HepG2 (cell line): Measurements from ENCODE around the gene ZNF451. TPM values are rescaled to one million over a fixed set of nuclear protein-coding genes. Genes with fewer than 3 reads are reported as not detected.

ENCODE experiments used
- AKAP8 ChIP-seq: sonication (generic); formaldehyde crosslinking; IDR thresholded peaks from 2 replicates; pipeline ENCODE4 v1.5.1; 2020; ENCODE audit warnings: mild to moderate bottlenecking, missing genetic modification reagents
- FOXA1 ChIP-seq, 2 experiments: fragments of 450-650 bp in 1 of 2; sonication (generic) in 1 of 2; formaldehyde crosslinking in 1 of 2; IDR thresholded peaks; 2 replicates each; pipeline versions ENCODE4 v1.4.0 to v1.6.1; 2016 to 2020; ENCODE audit warnings: missing genetic modification reagents in 1 of 2
- PAF1 ChIP-seq: IDR thresholded peaks from 2 replicates; pipeline ENCODE4 v1.6.1; 2016; ENCODE audit warnings: missing genetic modification reagents, missing compliant biosample characterization
- PAXIP1 ChIP-seq: sonication (generic); formaldehyde crosslinking; conservative IDR thresholded peaks from 2 replicates; pipeline ENCODE4 v1.4.0; 2020; ENCODE audit warnings: mild to moderate bottlenecking, missing genetic modification reagents, moderate library complexity
- PLSCR1 ChIP-seq: sonication (generic); formaldehyde crosslinking; IDR thresholded peaks from 2 replicates; pipeline ENCODE4 v1.5.0; 2020; ENCODE audit warnings: missing genetic modification reagents, mild to moderate bottlenecking, borderline replicate concordance
- SAP130 ChIP-seq: IDR thresholded peaks from 2 replicates; pipeline ENCODE4 v1.6.1; 2016; ENCODE audit warnings: low read depth
- TBL1XR1 ChIP-seq: fragments of 150-350 bp; IDR thresholded peaks from 2 replicates; pipeline ENCODE4 v1.6.1; 2014; ENCODE audit warnings: borderline replicate concordance, low read length; ENCODE audit not compliant: partially characterized antibody
- TERF1 ChIP-seq: sonication (generic); formaldehyde crosslinking; IDR thresholded peaks from 2 replicates; pipeline ENCODE4 v1.8.0; 2022; ENCODE audit warnings: mild to moderate bottlenecking, missing genetic modification reagents, moderate library complexity
- THAP7 ChIP-seq: sonication (generic); formaldehyde crosslinking; IDR thresholded peaks from 2 replicates; pipeline ENCODE4 v1.8.1; 2023; ENCODE audit warnings: mild to moderate bottlenecking, missing genetic modification reagents
- ZBTB46 ChIP-seq: sonication (generic); formaldehyde crosslinking; IDR thresholded peaks from 2 replicates; pipeline ENCODE4 v1.4.0; 2020; ENCODE audit warnings: mild to moderate bottlenecking, missing genetic modification reagents, borderline replicate concordance
- ZBTB7B ChIP-seq: sonication (generic); formaldehyde crosslinking; IDR thresholded peaks from 2 replicates; pipeline ENCODE4 v1.4.0; 2020; ENCODE audit warnings: missing genetic modification reagents
- ZNF552 ChIP-seq: sonication (generic); formaldehyde crosslinking; IDR thresholded peaks from 2 replicates; pipeline ENCODE4 v1.9.0; 2022; ENCODE audit warnings: missing genetic modification reagents, mild to moderate bottlenecking, borderline replicate concordance
- ZNF761 ChIP-seq: sonication (generic); formaldehyde crosslinking; conservative IDR thresholded peaks from 2 replicates; pipeline ENCODE4 v1.4.0; 2020; ENCODE audit warnings: mild to moderate bottlenecking, missing genetic modification reagents
- ZNF790 ChIP-seq: sonication (generic); formaldehyde crosslinking; IDR thresholded peaks from 2 replicates; pipeline ENCODE4 v1.8.0; 2022; ENCODE audit warnings: missing genetic modification reagents, mild to moderate bottlenecking, borderline replicate concordance
- polyA plus RNA-seq, 8 experiments: library from polyadenylated mRNA; depleted of rRNA in 3 of 8; stranded (reverse) in 7 of 8; unstranded in 1 of 8; fragments of >200 nt; fragmentation: Illumina TruSeq in 4 of 8; extraction: Trizol in 4 of 8; gene quantifications; 2 replicates each; pipeline versions ENCODE4 v1.2.1 to v1.2.3, GENCODE V29; 2011 to 2016; ENCODE audit warnings: low read depth in 4 of 8, missing spikeins in 1 of 8, mixed read lengths in 1 of 8; ENCODE audit not compliant: insufficient read depth in 1 of 8
- total RNA-seq, 5 experiments: library from RNA; depleted of rRNA; stranded (reverse); fragments of >200 nt; fragmentation: Illumina TruSeq; extraction: Trizol; gene quantifications; 2 replicates each; pipeline ENCODE4 v1.2.3, GENCODE V29; 2016; ENCODE audit warnings: low read depth in 1 of 5

The ZNF451 gene
- total and polyA plus RNA-seq, 2 of the 13 experiments (the other 11 are each of a cell fraction or from before 2014, with no cell fraction given): 32.1 to 65.7 TPM

GRCh38 chr6:57172136-57173055 lies 82.4 kb downstream of the ZNF451 start, which contains the start of gene BAG2 (continued):
- TF ChIP-seq PLSCR1 (CRISPR knock-in tag): peak; percentile 29; the same call in 1 of the 2 replicates
- no peak; the same call in none of the 2 replicates for TF ChIP-seq PAXIP1
- TF ChIP-seq ZNF552 (CRISPR knock-in tag): peak; percentile 98
- peak; percentile 40; the same call in 1 of the 2 replicates for TF ChIP-seq PAF1
- TF ChIP-seq ZBTB46 (CRISPR knock-in tag): 0 out of 2 replicates have a peak, but pooled peaks have one; percentile 25
- TF ChIP-seq ZNF761 (CRISPR knock-in tag): 0 out of 2 replicates have a peak, but pooled peaks have one; percentile 70
- peak; percentile 71 for TF ChIP-seq AKAP8
- no peak for TF ChIP-seq FOXA1 (IDR thresholded peaks at IDR 0.05)
- TF ChIP-seq FOXA1 (CRISPR knock-in tag; IDR thresholded peaks at IDR 0.05): peak; percentile 34; the same call in 1 of the 2 replicates
- TF ChIP-seq ZBTB7B (CRISPR knock-in tag): peak; percentile 76; the same call in 1 of the 2 replicates
- TF ChIP-seq SAP130 (CRISPR knock-in tag): peak; percentile 89
- 0 out of 2 replicates have a peak, but pooled peaks have one; percentile 52 for TF ChIP-seq THAP7 (CRISPR knock-in tag)
- TF ChIP-seq ZNF790 (CRISPR knock-in tag): peak; percentile 84; the same call in 1 of the 2 replicates
- peak; percentile 90; the same call in 1 of the 2 replicates for TF ChIP-seq TERF1
- peak; percentile 33 for TF ChIP-seq TBL1XR1
